HG02763 (cell line): Measurements from ENCODE around the gene NEK11.
A peak's percentile ranks its signal among the peaks of the same experiment; 100 is the strongest.

Source experiments
- ATAC-seq: cut with Tn5 transposase; IDR thresholded peaks from one replicate; pipeline ENCODE4 v1.9.1; 2021; ENCODE audit warnings: mild to moderate bottlenecking, moderate library complexity; ENCODE audit not compliant: unreplicated experiment

The NEK11 gene

GRCh38 chr3:131026321-131027151 lies at the start of gene NEK11, which contains the start of gene ASTE1:
NEK11 (plus strand) TSS chr3:131026877; CDS start chr3:131029709, 2,832 bp downstream.
ASTE1 (minus strand) TSS chr3:131026825; CDS start chr3:131025306, 1,519 bp downstream.
- ATAC-seq = peak; percentile 99

- ATAC-seq = no peak
Observed at GRCh38 chr3:130979117-130979516, 47.6 kb upstream of the NEK11 start.

- ATAC-seq = no peak
Observed at GRCh38 chr3:130981469-130981868, 45.2 kb upstream of the NEK11 start.

- no peak for ATAC-seq
Observed at GRCh38 chr3:130990282-130990681, 36.4 kb upstream of the NEK11 start.

GRCh38 chr3:130991126-130991525 lies 35.6 kb upstream of the NEK11 start:
- ATAC-seq = no peak

- no peak for ATAC-seq
Observed at GRCh38 chr3:130992344-130992743, 34.3 kb upstream of the NEK11 start.

GRCh38 chr3:130997289-130997688 lies 29.4 kb upstream of the NEK11 start:
- no peak for ATAC-seq

GRCh38 chr3:131001071-131001470 lies 25.6 kb upstream of the NEK11 start:
- no peak for ATAC-seq

GRCh38 chr3:131004603-131005002 lies 22.1 kb upstream of the NEK11 start:
- no peak for ATAC-seq

- no peak for ATAC-seq
Observed at GRCh38 chr3:131007256-131007655, 19.4 kb upstream of the NEK11 start.

GRCh38 chr3:131007782-131008181 lies 18.9 kb upstream of the NEK11 start:
- no peak for ATAC-seq

GRCh38 chr3:131008326-131008725 lies 18.4 kb upstream of the NEK11 start:
- no peak for ATAC-seq

GRCh38 chr3:131009698-131010097 lies 17.0 kb upstream of the NEK11 start:
- no peak for ATAC-seq

GRCh38 chr3:131018970-131019369 lies 7.7 kb upstream of the NEK11 start:
- no peak for ATAC-seq

GRCh38 chr3:131020122-131020693 lies 6.5 kb upstream of the NEK11 start:
- ATAC-seq = no peak

GRCh38 chr3:131025539-131025938 lies 1.1 kb upstream of the NEK11 start:
- no peak for ATAC-seq

GRCh38 chr3:131028844-131029243 lies 2.2 kb downstream of the NEK11 start:
- no peak for ATAC-seq

- no peak for ATAC-seq
Observed at GRCh38 chr3:131031660-131032059, 5.0 kb downstream of the NEK11 start.

GRCh38 chr3:131033480-131034080 lies 6.9 kb downstream of the NEK11 start:
- no peak for ATAC-seq

GRCh38 chr3:131036200-131036816 lies 9.6 kb downstream of the NEK11 start:
- no peak for ATAC-seq

- ATAC-seq = no peak
Observed at GRCh38 chr3:131036986-131037385, 10.3 kb downstream of the NEK11 start.
